Measurements from ENCODE around the gene GPATCH3.

GRCh38 chr1:26938004-26938658, 37.9 kb upstream of the GPATCH3 start:
- TF ChIP-seq CTCF (IDR thresholded peaks at IDR 0.05; ENCODE audit: insufficient read depth, low read length): no peak
- no peak for TF ChIP-seq REST (IDR thresholded peaks at IDR 0.05; ENCODE audit: insufficient replicate concordance, low read depth)

All from HL-60 (cell line).